ENCODE measurements around the gene CDS1. TPM values are rescaled to one million over a fixed set of nuclear protein-coding genes. Genes with fewer than 3 reads are reported as not detected.

Gene CDS1
- total RNA-seq, 4 donors from 2014 or later: 0.69 to 1.7 (median 1.1) TPM; not detected in 1

- ATAC-seq (ENCODE audit: low FRiP score): no peak
- TF ChIP-seq, protein P1, sequence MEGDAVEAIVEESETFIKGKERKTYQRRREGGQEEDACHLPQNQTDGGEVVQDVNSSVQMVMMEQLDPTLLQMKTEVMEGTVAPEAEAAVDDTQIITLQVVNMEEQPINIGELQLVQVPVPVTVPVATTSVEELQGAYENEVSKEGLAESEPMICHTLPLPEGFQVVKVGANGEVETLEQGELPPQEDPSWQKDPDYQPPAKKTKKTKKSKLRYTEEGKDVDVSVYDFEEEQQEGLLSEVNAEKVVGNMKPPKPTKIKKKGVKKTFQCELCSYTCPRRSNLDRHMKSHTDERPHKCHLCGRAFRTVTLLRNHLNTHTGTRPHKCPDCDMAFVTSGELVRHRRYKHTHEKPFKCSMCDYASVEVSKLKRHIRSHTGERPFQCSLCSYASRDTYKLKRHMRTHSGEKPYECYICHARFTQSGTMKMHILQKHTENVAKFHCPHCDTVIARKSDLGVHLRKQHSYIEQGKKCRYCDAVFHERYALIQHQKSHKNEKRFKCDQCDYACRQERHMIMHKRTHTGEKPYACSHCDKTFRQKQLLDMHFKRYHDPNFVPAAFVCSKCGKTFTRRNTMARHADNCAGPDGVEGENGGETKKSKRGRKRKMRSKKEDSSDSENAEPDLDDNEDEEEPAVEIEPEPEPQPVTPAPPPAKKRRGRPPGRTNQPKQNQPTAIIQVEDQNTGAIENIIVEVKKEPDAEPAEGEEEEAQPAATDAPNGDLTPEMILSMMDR (IDR thresholded peaks at IDR 0.05): no peak
- no peak for DNase-seq (ENCODE audit: low spot score)
These were observed 23.7 kb downstream of the CDS1 start for GRCh38 chr4:84606645-84607044.

- no peak for ATAC-seq (ENCODE audit: low FRiP score)
- DNase-seq (ENCODE audit: low spot score): no peak
- TF ChIP-seq, protein P1 (IDR thresholded peaks at IDR 0.05): no peak
These were observed 28.6 kb downstream of the CDS1 start for GRCh38 chr4:84611531-84611930.

DNA sequence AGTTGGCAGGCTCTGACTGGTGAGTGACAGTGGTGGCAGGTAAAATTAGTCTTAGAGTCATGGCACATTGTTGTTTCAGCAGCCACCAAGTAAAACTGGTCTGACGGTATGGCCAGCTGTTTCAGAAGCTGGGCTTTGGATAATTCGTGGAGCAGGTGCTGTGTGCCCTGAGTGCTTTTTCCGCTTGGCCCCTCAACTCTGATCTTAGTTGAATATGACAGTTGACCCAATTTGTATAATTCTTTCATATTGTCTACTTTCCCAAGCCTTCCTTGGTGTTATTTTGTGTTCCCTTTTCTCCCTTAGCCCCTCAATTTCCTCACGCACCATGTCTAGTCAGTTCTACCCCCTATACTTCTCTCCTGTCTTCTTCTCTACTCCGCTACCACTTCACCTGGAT is 32.0 kb downstream of the CDS1 start:
- TF ChIP-seq, protein P1 (IDR thresholded peaks at IDR 0.05): no peak
- ATAC-seq (ENCODE audit: low FRiP score): no peak
- DNase-seq (ENCODE audit: low spot score): no peak

DNA sequence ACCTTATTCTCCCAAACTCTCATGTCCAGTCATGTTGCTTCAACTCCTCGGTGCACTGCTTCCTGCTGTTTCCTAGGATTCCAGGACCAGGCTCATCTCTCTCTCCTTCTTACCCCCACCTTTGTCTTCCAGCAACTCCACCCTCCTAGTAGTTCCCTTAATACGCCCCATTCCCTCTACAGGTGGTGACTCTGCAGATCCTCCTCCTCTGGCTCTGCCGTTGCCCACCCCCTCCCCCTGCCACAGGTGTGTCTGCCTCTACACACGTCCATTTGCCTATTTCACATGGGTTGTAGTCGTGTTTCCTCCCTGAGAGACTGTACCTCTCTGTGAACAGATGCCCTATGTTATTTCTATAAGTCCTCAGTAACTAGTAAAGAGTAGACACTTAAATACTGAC is 32.4 kb downstream of the CDS1 start:
- ATAC-seq (ENCODE audit: low FRiP score) (no peak), DNase-seq (ENCODE audit: low spot score) (no peak)
- TF ChIP-seq, protein P1 (IDR thresholded peaks at IDR 0.05): no peak

- DNase-seq (ENCODE audit: low spot score) (no peak), ATAC-seq (ENCODE audit: low FRiP score) (no peak)
- TF ChIP-seq, protein P1 (IDR thresholded peaks at IDR 0.05): no peak
These were observed 40.0 kb downstream of the CDS1 start for GRCh38 chr4:84622959-84623358.

DNA sequence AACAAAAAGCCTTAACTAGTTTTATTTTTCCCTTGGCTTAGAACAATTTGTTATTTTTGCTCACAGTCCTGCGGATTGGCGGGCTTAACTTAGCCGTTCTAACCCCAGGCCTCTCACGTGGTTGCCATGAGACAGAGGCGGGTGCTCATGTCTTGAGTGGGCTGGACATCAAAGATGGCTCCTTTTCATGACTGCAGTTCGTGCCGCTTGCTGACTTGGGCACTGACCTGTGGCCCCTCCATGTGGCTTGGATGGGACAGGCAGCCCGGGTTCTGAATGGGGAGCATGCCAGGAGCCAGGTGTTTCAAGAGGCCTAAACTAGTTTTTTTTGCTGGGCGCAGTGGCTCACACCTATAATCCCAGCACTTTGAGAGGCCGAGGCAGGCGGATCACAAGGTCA is 40.7 kb downstream of the CDS1 start:
- no peak for DNase-seq (ENCODE audit: low spot score)
- no peak for ATAC-seq (ENCODE audit: low FRiP score)
- TF ChIP-seq, protein P1 (IDR thresholded peaks at IDR 0.05): no peak

DNA sequence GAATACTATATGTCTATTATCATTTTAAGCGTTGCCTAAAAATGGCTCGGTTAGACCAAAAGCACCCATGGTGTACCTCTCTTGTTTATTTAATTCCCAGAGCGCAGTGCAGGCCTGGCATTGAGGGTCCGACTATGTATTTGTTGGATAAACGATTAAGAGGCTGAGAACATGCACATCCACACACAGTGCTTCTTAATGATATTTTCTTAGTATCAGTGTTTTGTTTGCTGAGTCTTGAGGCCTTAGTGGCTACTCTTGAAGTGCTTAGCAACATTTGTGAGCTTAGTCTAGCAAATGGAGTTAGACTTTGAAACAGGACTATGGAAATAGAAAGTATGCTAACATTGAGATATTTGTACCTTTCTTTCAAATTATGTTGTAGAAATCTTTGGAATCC is 43.7 kb downstream of the CDS1 start:
- ATAC-seq (ENCODE audit: low FRiP score): no peak
- TF ChIP-seq, protein P1 (IDR thresholded peaks at IDR 0.05): no peak
- no peak for DNase-seq (ENCODE audit: low spot score)

Data from omental fat pad (tissue), 4 donors.